K562 (cell line): ENCODE results near the gene MEX3D. TPM values are rescaled to one million over a fixed set of nuclear protein-coding genes. Genes with fewer than 3 reads are reported as not detected.

Experiments
- CBFA2T3 ChIP-seq: fragments of 450-650 bp; IDR thresholded peaks from 2 replicates; pipeline ENCODE4 v1.6.1; 2017
- CBX2 ChIP-seq: fragments of 200-600 bp; sonication (generic); IDR thresholded peaks from one replicate; pipeline ENCODE4 v1.6.1; 2012; ENCODE audit warnings: mild to moderate bottlenecking, low read length, inconsistent platforms; ENCODE audit not compliant: insufficient read depth, poor library complexity, severe bottlenecking
- DDX20 ChIP-seq: fragments of 450-650 bp; IDR thresholded peaks from 2 replicates; pipeline ENCODE4 v1.6.1; 2016; ENCODE audit warnings: missing genetic modification characterization, low read depth, mild to moderate bottlenecking, missing compliant biosample characterization, moderate library complexity
- ILF3 ChIP-seq: fragments of 450-650 bp; IDR thresholded peaks from 2 replicates; pipeline ENCODE4 v1.6.1; 2018; ENCODE audit warnings: antibody characterized with exemption, mild to moderate bottlenecking, moderate library complexity, borderline replicate concordance
- IRF2 ChIP-seq: sonication (generic); formaldehyde crosslinking; IDR thresholded peaks from 2 replicates; pipeline ENCODE4 v1.8.1; 2022; ENCODE audit warnings: mild to moderate bottlenecking, missing genetic modification reagents
- JUNB ChIP-seq: fragments of 450-650 bp; formaldehyde crosslinking; conservative IDR thresholded peaks from 2 replicates; pipeline ENCODE4 v1.4.0; 2020; ENCODE audit warnings: mild to moderate bottlenecking
- MAZ ChIP-seq, 2 experiments: fragments of 450-650 bp in 1 of 2; sonication (generic) in 1 of 2; formaldehyde crosslinking; IDR thresholded peaks in 1 of 2; conservative IDR thresholded peaks in 1 of 2; 2 replicates each; pipeline versions ENCODE4 v1.4.0 to v1.5.0; 2020; ENCODE audit warnings: mild to moderate bottlenecking in 1 of 2, missing genetic modification reagents in 1 of 2
- MTA1 ChIP-seq: fragments of 450-650 bp; IDR thresholded peaks from 2 replicates; pipeline ENCODE4 v1.6.1; 2017; ENCODE audit warnings: borderline replicate concordance
- NUFIP1 ChIP-seq: fragments of 450-650 bp; IDR thresholded peaks from 2 replicates; pipeline ENCODE4 v1.6.1; 2018; ENCODE audit not compliant: partially characterized antibody
- PHB2 ChIP-seq: fragments of 450-650 bp; IDR thresholded peaks from 2 replicates; pipeline ENCODE4 v1.6.1; 2017; ENCODE audit warnings: low read depth
- PYGO2 ChIP-seq: fragments of 450-650 bp; IDR thresholded peaks from 2 replicates; pipeline ENCODE4 v1.6.1; 2016; ENCODE audit warnings: mild to moderate bottlenecking, missing genetic modification characterization, moderate library complexity, missing compliant biosample characterization
- SAFB ChIP-seq: fragments of 200-400 bp; formaldehyde crosslinking; IDR thresholded peaks from 2 replicates; pipeline ENCODE4 v1.6.1; 2017; ENCODE audit warnings: low read depth, low read length, borderline replicate concordance
- VEZF1 ChIP-seq: fragments of 200-800 bp; sonication (Bioruptor generic); IDR thresholded peaks from 2 replicates; pipeline ENCODE4 v1.6.1; 2017; ENCODE audit warnings: missing genetic modification characterization, missing compliant biosample characterization
- ZBTB26 ChIP-seq: fragments of 450-650 bp; formaldehyde crosslinking; IDR thresholded peaks from 2 replicates; pipeline ENCODE4 v1.4.0; 2022; ENCODE audit warnings: missing genetic modification characterization
- ZFPM2 ChIP-seq: fragments of 250-450 bp; sonication (Bioruptor Pico); IDR thresholded peaks from 2 replicates; pipeline ENCODE4 v1.5.1; 2022; ENCODE audit warnings: mild to moderate bottlenecking
- ZKSCAN3 ChIP-seq: fragments of 250-450 bp; sonication (Bioruptor Pico); IDR thresholded peaks from 2 replicates; pipeline ENCODE4 v1.4.0; 2020
- ZNF121 ChIP-seq: sonication (generic); formaldehyde crosslinking; conservative IDR thresholded peaks from 2 replicates; pipeline ENCODE4 v1.8.0; 2022; ENCODE audit warnings: missing genetic modification reagents
- ZNF134 ChIP-seq: fragments of 250-450 bp; sonication (Bioruptor Pico); conservative IDR thresholded peaks from 2 replicates; pipeline ENCODE4 v1.4.0; 2020
- ZNF518B ChIP-seq: fragments of 250-450 bp; sonication (Bioruptor Pico); IDR thresholded peaks from 2 replicates; pipeline ENCODE4 v1.5.0; 2021; ENCODE audit warnings: mild to moderate bottlenecking, moderate library complexity
- polyA plus RNA-seq, 8 experiments: library from polyadenylated mRNA; depleted of rRNA in 4 of 8; stranded (reverse) in 5 of 8; unstranded in 3 of 8; fragments of >200 nt; fragmentation: Nextera tagmentation in 2 of 8; fragmentation: Illumina TruSeq in 1 of 8; extraction: Ambion mirVana in 2 of 8; extraction: Trizol in 1 of 8; gene quantifications; 2 replicates each; pipeline versions ENCODE4 v1.2.1 to v1.2.3, GENCODE V29; 2011 to 2014; ENCODE audit warnings: inconsistent platforms in 1 of 8, missing spikeins in 1 of 8
- total RNA-seq, 7 experiments: library from RNA; depleted of rRNA in 6 of 7; stranded (reverse); fragments of >200 nt in 6 of 7; fragmentation: Illumina TruSeq in 2 of 7; extraction: Trizol in 2 of 7; gene quantifications; 2 replicates each; pipeline versions ENCODE4 v1.2.1 to v1.2.3, GENCODE V29; 2011 to 2021; ENCODE audit warnings: low replicate concordance in 1 of 7
- TF ChIP-seq, protein P1 (sequence below): IDR thresholded peaks from 2 replicates; pipeline ENCODE4 v1.6.1; 2011; ENCODE audit warnings: borderline replicate concordance, low read depth, mild to moderate bottlenecking, moderate library complexity, low read length; ENCODE audit not compliant: insufficient read depth, poor library complexity, severe bottlenecking

The MEX3D gene
- total and polyA plus RNA-seq, 9 of the 15 experiments (the other 6 are each of a cell fraction or from before 2014, with no cell fraction given), result 1.7 to 39.3 (median 5.7) TPM

DNA sequence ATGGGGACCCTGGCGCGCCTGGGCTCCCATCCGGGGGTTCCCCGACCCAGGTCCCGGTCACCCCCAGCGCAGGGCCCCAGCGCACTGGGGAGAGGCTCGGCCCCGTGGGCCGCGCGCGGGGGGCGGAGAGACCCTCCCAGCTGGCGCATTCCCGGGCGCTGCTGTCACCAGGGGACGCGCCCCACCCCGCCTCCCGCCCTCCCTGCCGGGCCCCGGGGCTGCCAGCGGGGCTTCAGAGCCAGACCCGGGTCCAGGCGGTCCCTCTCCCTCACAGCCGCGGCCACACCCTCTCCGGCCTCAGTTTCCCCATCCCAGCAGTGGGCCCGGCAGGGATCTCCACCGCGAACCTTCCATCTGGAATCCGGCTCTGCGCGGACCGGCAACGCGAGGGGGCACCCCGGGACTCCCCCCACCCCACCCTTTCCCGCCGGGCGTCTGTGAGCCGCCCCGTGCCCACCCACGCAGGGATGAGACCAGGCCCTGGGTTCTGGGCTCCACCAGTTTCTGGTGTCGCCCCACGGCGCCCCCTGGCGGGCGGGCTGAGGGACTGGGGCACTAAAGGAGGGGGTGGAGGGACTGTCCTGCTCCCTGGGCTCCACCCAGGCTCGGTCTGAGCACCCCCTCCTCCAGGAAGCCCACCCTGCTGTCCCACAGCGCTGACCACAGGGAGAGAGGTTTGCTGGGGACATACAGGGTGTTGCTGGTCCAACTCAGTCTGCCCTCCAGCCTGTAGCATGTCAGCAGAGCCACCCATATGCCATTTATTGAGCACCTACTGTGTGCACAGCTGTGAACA is 54.4 kb downstream of the MEX3D start (continued):
- TF ChIP-seq VEZF1 (CRISPR knock-in tag), result peak; percentile 82
- TF ChIP-seq ZFPM2 (CRISPR knock-in tag), result no peak
- TF ChIP-seq, protein P1, sequence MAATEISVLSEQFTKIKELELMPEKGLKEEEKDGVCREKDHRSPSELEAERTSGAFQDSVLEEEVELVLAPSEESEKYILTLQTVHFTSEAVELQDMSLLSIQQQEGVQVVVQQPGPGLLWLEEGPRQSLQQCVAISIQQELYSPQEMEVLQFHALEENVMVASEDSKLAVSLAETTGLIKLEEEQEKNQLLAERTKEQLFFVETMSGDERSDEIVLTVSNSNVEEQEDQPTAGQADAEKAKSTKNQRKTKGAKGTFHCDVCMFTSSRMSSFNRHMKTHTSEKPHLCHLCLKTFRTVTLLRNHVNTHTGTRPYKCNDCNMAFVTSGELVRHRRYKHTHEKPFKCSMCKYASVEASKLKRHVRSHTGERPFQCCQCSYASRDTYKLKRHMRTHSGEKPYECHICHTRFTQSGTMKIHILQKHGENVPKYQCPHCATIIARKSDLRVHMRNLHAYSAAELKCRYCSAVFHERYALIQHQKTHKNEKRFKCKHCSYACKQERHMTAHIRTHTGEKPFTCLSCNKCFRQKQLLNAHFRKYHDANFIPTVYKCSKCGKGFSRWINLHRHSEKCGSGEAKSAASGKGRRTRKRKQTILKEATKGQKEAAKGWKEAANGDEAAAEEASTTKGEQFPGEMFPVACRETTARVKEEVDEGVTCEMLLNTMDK, result peak; percentile 95
- TF ChIP-seq DDX20, result no peak
- peak; percentile 38; the same call in 1 of the 2 replicates for TF ChIP-seq MTA1
- peak; percentile 74; the same call in 1 of the 2 replicates for TF ChIP-seq SAFB
- no peak for TF ChIP-seq PYGO2
- TF ChIP-seq PHB2, result no peak
- no peak for TF ChIP-seq CBX2
- no peak for TF ChIP-seq ZKSCAN3
- no peak for TF ChIP-seq NUFIP1
- no peak for TF ChIP-seq ZNF134 (CRISPR knock-in tag)
- TF ChIP-seq IRF2 (CRISPR knock-in tag), result no peak
- 0 out of 2 replicates have a peak, but pooled peaks have one; percentile 5 for TF ChIP-seq ZNF121 (CRISPR knock-in tag)
- TF ChIP-seq ZNF518B (CRISPR knock-in tag), result no peak
- TF ChIP-seq CBFA2T3, result no peak
- TF ChIP-seq ZBTB26 (CRISPR knock-in tag), result no peak
- no peak for TF ChIP-seq ILF3
- no peak for TF ChIP-seq JUNB (CRISPR knock-in tag)
- peak; percentile 82 to 96 for TF ChIP-seq MAZ (CRISPR knock-in tag; conservative IDR thresholded peaks at IDR 0.05 in 1 of 2, IDR thresholded peaks at IDR 0.05 in 1 of 2)
